HG02938 (cell line): Measurements from ENCODE around the gene TSPAN10.

Experiments used
- ATAC-seq: cut with Tn5 transposase; IDR thresholded peaks from one replicate; pipeline ENCODE4 v1.9.1; 2021; ENCODE audit warnings: mild to moderate bottlenecking, moderate library complexity; ENCODE audit not compliant: unreplicated experiment

The TSPAN10 gene

DNA sequence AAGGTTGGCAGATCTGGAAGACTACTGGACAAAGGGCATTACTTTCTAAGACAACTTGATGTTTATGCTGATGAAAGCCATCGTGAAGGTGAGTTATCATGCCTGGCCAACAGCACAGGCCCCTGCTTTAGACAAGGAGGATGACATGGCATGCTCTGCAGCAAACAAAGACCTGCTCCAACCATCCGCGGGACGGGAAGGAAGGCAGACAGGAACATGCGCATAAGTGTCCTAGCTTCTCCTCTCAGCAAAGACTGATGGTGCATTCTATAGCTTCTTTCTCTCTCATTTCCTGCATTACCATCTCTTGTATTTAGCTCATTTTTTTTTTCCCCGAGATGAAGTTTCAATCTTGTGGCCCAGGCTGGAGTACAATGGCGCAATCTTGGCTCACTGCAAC is 5.5 kb upstream of the TSPAN10 start:
- ATAC-seq = no peak

DNA sequence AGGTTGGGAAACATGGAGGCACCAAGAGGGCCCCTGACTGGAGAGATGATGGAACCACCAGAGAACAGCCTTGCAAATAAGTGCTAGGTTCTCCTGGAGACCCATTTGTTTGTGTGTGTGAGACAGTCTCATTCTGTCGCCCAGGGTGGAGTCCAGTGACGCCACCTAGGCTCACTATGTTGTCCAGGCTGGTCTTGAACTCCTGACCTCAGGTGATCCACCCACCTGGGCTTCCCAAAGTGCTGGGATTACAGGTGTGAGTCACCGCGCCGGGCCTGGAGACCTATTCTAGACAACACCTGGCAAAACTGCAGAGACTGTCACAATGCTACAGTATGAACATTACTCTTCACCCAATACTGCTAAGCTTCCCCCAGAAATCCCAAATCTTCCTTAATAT is 1.6 kb upstream of the TSPAN10 start:
- no peak for ATAC-seq

GRCh38 chr17:81635973-81636504 is 957 bp upstream of the TSPAN10 start:
- ATAC-seq = no peak

- ATAC-seq = no peak
Measured at GRCh38 chr17:81638683-81639082, 1.7 kb downstream of the TSPAN10 start.

DNA sequence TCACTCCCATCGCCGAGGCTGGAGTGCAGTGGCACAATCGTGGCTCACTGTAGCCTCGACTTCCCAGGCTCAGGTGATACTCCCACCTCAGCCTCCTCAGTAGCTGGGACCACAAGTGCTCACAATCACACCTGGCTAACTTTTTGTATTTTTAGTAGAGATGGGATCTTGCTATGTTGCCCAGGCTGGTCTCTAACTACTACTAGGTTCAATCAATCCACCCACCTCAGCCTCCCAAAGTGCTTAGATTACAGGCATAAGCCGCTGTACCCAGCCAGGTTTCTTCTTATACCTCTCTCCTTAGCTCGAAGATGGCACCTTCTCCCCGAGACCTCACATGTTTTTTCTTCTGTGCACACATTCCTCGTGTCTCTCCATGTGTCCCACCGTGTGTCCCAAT is 3.0 kb downstream of the TSPAN10 start:
- no peak for ATAC-seq

DNA sequence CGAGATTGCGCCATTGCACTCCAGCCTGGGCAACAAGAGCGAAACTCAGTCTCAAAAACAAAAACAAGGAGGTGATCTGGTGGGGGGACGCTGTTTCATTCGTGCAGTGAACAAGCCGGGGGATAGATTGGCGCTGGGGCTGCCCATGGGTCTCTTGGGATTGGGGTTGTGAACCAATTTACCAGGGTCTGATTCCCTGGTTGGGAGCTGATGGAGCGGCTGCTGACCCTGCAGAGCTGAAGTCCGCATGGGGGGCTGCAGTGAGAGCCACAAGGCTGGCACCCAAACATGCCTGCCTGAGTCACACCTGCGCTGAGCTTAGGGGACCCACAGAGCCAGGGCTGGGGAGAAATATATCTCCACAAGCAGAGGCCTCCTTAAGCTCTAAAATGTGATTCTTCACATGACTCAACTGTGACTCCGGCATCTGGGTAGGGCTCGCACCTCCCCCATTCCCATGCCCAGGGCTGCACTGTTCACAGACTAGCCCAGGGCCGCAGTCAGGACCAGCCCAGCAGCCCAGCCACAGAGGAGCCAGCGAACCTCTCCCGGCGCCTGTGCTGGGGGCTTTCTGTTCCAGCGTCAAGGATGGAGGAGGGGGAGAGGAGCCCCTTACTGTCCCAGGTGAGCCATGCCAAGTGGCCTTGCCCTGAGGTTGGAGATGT is 5.0 kb downstream of the TSPAN10 start:
- no peak for ATAC-seq

DNA sequence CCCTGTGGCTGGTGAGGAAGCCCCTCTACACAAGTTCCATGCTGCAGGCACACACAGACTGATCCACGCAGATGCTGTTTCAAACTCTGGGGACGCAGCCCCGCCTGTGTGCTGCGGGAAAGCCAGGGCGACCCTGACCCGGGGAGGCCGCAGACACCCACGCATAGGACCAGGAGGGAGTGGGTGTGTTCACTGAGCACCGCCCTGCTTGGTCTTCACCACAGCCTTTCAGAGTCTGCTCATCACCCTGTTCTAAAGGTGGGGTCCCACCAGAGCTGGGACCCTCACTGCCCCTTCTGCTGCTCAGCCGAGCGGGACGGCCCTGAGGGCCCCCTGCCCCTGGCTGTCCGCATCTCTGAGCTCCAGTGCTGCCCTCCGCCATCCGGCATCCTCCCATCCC is 7.5 kb downstream of the TSPAN10 start:
- no peak for ATAC-seq

GRCh38 chr17:81644976-81645952 is 8.3 kb downstream of the TSPAN10 start:
- ATAC-seq = no peak

GRCh38 chr17:81646869-81647600 is 10.0 kb downstream of the TSPAN10 start:
- no peak for ATAC-seq

DNA sequence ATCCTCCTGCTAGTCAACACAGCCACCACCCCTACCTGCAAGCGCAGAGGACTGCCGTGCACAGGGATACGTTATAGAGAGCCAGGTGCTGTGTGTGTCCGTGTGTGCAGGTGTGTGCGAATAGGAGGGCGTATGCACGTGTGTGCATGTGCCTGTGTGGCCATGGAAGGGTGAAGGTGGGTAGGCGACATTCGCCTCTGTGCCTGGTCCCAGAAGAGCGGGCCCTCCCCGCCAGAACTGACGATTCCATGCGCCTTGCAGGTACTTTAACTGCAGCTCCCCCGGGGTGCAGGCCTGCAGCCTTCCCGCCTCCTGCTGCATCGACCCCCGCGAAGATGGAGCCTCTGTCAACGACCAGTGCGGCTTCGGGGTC is 10.6 kb downstream of the TSPAN10 start:
- no peak for ATAC-seq

- ATAC-seq = no peak
Measured at GRCh38 chr17:81648013-81648706, 11.2 kb downstream of the TSPAN10 start.

DNA sequence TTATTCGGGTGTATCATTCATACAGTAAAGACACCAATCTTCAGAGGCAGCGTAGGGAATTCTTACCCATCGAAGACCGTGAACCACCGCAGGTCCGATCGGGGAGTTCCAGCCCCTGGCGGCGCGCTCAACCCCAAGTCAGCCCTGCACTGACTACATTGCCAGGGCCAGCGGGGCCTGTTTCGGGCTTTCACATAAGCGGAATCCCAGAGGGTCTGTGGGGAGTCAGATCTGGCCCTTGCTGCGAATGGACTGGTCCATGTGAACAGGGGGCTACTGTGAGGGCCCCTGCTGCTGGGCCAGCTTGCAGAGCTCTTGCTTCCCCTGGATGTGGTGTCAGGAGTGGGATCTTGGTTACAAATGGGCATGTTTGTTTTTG is 11.7 kb downstream of the TSPAN10 start:
- ATAC-seq = no peak

DNA sequence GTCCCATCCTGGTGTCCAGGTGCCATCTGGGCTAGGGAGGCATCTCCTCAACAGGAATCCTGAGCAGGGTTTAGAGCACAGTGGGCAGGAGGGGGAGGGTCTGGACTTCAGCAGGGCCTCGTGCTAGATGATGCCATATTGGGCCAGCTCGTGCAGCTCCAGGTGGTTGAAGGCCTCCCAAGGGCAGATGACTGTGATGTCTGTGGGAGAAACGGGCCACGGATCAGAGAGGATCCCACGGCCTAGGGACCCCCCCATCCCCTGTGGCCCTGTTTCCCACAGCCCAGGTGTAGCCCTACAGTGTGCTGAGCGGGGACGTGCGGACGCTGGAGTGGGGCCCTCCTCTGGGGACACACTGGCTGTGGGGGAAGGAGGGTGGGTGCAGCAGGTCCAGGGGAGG is 14.0 kb downstream of the TSPAN10 start:
- ATAC-seq = no peak

GRCh38 chr17:81651692-81652091 is 14.7 kb downstream of the TSPAN10 start:
- no peak for ATAC-seq

GRCh38 chr17:81652906-81653771 is 16.1 kb downstream of the TSPAN10 start:
- no peak for ATAC-seq

DNA sequence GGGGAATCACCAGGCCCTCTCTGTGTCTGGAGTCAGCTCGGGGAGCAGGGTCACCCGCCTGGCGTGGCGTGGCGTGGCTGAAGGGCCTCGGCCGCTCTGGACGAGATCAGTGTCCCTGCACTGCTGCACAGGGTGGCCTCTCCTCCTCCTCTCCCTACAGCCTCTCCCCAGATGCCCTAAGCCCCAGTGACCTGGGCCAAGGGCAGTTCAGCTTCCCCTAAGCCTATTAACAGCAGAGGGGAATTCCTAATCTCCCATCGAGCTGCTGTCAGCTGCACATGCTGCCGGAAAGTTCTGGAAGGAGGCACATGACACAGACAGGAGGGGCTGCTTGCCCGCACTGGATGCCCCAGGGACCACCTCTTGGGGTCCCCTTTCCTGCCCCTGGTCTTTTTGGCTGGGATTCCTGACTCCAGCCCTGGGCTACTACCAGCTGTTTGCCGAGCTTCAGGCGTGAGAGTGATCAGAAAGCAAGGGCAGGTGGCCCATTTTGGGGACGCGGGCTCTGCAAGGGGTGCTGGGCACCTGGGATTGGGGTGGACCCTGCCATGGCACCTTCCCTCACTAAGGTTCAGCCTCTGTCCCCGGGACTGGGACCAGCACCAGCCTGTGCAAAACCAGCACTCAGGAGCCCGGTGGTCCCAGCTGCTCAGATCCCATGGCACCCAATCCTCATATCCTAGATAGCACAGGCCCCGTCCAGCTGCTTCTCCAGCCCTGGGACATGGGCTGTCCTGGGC is 18.6 kb downstream of the TSPAN10 start:
- no peak for ATAC-seq

GRCh38 chr17:81656118-81656743 is 19.2 kb downstream of the TSPAN10 start, which contains the start of gene PDE6G:
TSS of gene PDE6G (minus strand) at chr17:81656542. CDS start at chr17:81653305, 3,237 bp downstream.
- no peak for ATAC-seq

DNA sequence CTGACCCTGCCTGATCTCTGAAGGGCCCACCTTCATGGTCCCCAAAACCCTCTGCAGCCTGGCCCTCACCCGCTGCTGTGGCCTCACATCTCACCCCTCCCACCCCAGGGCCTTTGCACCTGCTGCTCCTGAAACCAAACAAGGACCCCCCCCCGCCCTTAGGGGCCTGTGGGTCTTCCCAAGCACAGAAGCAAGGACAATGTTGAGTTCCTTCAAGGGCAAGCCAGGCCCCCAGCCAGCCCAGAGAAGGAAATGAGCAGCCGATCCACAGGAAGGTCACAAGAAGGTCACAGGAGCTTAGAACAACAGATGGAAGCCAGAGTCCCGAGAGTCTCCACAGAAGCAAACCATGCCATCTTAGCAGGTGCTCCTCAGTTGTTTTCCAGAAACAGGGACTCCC is 19.8 kb downstream of the TSPAN10 start:
- no peak for ATAC-seq

GRCh38 chr17:81659038-81659437 is 22.0 kb downstream of the TSPAN10 start:
- ATAC-seq = no peak
